SU-DHL-6 (cell line): ENCODE data around the gene SDR42E1.

ENCODE experiments used
- EZH2phosphoT487 ChIP-seq: fragments of 200-600 bp; sonication (generic), shearing (Covaris generic); conservative IDR thresholded peaks from 2 replicates; pipeline ENCODE4 v1.6.1; 2018; ENCODE audit warnings: mild to moderate bottlenecking, antibody characterized with exemption, low read length, moderate library complexity, mixed read lengths
- TF ChIP-seq, protein P1 (sequence below): fragments of 200-600 bp; sonication (generic); IDR thresholded peaks from one replicate; pipeline ENCODE4 v1.5.1; 2017; ENCODE audit warnings: antibody characterized with exemption, mild to moderate bottlenecking, low read length, moderate library complexity; ENCODE audit not compliant: insufficient read depth, poor library complexity, severe bottlenecking

DNA sequence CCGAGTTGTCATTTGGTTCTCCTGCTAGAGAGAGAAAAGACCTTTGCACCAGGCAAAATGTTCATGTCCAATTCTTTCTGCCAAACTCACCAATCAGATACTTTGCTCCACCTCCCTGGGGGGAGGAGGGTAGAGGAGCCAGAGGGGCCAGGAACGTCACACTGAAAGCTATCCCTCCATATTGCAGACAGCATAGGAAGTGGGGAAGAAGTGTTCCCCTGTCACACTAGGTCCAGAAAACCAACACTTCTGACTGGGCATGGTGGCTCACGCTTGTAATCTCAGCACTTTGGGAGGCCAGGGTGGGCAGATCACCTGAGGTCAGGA, 33.3 kb upstream of the SDR42E1 start:
- no peak for TF ChIP-seq EZH2phosphoT487
- TF ChIP-seq, protein P1, sequence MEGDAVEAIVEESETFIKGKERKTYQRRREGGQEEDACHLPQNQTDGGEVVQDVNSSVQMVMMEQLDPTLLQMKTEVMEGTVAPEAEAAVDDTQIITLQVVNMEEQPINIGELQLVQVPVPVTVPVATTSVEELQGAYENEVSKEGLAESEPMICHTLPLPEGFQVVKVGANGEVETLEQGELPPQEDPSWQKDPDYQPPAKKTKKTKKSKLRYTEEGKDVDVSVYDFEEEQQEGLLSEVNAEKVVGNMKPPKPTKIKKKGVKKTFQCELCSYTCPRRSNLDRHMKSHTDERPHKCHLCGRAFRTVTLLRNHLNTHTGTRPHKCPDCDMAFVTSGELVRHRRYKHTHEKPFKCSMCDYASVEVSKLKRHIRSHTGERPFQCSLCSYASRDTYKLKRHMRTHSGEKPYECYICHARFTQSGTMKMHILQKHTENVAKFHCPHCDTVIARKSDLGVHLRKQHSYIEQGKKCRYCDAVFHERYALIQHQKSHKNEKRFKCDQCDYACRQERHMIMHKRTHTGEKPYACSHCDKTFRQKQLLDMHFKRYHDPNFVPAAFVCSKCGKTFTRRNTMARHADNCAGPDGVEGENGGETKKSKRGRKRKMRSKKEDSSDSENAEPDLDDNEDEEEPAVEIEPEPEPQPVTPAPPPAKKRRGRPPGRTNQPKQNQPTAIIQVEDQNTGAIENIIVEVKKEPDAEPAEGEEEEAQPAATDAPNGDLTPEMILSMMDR, result no peak
